Measurements from ENCODE around the gene BICDL2. TPM values are rescaled to one million over a fixed set of nuclear protein-coding genes. Genes with fewer than 3 reads are reported as not detected.

BICDL2 gene
- total and polyA plus RNA-seq, 9 of the 15 experiments (the other 6 are each of a cell fraction or from before 2014, with no cell fraction given): 0.09 to 0.28 (median 0.09) TPM; not detected in 6

GRCh38 chr16:3023669-3024478, 12.9 kb downstream of the BICDL2 start, which contains the start of the genes HCFC1R1 and THOC6 (continued):
- TF ChIP-seq ETS2 (tag; IDR thresholded peaks at IDR 0.05; ENCODE audit: borderline replicate concordance, poor library complexity, severe bottlenecking): no peak
- no peak for TF ChIP-seq TFAM (CRISPR knock-in tag; conservative IDR thresholded peaks at IDR 0.05)
- TF ChIP-seq RBM17 (IDR thresholded peaks at IDR 0.05; ENCODE audit: borderline replicate concordance, low read depth, low read length): no peak
- no peak for TF ChIP-seq MCM3 (IDR thresholded peaks at IDR 0.05)
- TF ChIP-seq CTBP1 (IDR thresholded peaks at IDR 0.05; ENCODE audit: borderline replicate concordance): no peak; the same call in 1 of the 2 replicates
- no peak for TF ChIP-seq RHOXF2B (CRISPR knock-in tag; conservative IDR thresholded peaks at IDR 0.05)
- no peak for TF ChIP-seq CEBPB (tag; IDR thresholded peaks at IDR 0.05)
- peak; percentile 90 for TF ChIP-seq SP1 (CRISPR knock-in tag; IDR thresholded peaks at IDR 0.05)
- peak; percentile 37 for TF ChIP-seq RBM39 (optimal IDR thresholded peaks at IDR 0.05; ENCODE audit: low read depth, low read length)
- TF ChIP-seq CBX5 (IDR thresholded peaks at IDR 0.05; ENCODE audit: borderline replicate concordance, low read depth): no peak
- 0 out of 2 replicates have a peak, but pooled peaks have one; percentile 25 for TF ChIP-seq ELF2 (CRISPR knock-in tag; IDR thresholded peaks at IDR 0.05)
- TF ChIP-seq, protein P1, sequence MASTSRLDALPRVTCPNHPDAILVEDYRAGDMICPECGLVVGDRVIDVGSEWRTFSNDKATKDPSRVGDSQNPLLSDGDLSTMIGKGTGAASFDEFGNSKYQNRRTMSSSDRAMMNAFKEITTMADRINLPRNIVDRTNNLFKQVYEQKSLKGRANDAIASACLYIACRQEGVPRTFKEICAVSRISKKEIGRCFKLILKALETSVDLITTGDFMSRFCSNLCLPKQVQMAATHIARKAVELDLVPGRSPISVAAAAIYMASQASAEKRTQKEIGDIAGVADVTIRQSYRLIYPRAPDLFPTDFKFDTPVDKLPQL (IDR thresholded peaks at IDR 0.05; ENCODE audit: extremely low read depth, insufficient read length): no peak
- TF ChIP-seq PHTF2 (CRISPR knock-in tag; IDR thresholded peaks at IDR 0.05): no peak
- TF ChIP-seq, protein P2, sequence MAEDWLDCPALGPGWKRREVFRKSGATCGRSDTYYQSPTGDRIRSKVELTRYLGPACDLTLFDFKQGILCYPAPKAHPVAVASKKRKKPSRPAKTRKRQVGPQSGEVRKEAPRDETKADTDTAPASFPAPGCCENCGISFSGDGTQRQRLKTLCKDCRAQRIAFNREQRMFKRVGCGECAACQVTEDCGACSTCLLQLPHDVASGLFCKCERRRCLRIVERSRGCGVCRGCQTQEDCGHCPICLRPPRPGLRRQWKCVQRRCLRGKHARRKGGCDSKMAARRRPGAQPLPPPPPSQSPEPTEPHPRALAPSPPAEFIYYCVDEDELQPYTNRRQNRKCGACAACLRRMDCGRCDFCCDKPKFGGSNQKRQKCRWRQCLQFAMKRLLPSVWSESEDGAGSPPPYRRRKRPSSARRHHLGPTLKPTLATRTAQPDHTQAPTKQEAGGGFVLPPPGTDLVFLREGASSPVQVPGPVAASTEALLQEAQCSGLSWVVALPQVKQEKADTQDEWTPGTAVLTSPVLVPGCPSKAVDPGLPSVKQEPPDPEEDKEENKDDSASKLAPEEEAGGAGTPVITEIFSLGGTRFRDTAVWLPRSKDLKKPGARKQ (CRISPR knock-in tag; IDR thresholded peaks at IDR 0.05): no peak
- TF ChIP-seq SMAD4 (CRISPR knock-in tag; conservative IDR thresholded peaks at IDR 0.05): peak; percentile 55; the same call in 1 of the 2 replicates
- TF ChIP-seq ZNF133 (CRISPR knock-in tag; IDR thresholded peaks at IDR 0.05): no peak
- TF ChIP-seq, protein P3, sequence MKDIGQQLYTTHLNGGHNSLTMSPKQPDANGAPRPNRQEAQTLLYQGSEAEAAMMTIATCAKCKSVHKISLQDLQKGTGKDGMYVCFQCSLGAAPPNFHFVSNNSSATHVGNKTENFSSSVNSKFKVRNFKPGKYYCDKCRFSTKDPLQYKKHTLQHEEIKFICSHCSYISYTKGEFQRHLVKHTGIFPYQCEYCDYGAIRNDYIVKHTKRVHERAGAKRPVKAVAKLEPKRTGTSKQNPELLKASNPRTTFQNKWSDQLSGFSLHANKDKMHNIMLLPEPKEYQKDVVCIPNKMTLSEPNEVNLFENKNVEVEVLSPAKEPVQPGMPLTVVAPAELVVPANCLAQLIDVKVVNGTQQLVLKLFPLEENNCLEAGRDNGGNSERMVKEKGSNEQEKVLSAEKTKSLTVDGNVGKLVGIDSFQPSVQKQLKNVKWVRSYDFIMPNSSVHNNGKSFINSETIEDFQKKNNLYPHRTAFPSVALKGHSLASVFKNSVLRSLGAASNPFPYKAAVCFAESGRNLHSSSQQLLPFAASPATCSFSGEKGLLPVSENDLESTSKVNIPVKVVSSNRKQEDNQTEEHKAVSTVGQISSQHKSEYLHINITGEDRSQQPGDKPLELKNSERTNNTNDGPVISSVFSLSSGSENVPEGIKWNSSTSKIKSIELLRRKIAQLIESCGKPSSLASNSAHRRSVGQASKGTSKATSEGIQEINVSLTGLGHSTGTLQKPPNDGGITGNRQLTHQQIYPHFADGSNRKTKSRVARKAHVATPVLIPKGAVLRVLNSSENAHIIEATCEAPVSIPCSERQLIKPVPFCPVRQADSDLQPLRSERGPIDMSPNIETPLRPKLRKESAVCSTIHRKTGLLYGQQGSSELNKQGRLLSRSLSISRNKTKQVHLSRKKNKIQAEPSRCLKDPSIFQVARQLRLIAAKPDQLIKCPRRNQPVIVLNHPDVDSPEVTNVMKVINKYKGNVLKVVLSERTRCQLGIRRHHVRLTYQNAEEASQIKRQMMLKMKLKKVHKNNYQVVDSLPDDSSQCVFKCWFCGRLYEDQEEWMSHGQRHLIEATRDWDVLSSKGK (CRISPR knock-in tag; IDR thresholded peaks at IDR 0.05): no peak
- TF ChIP-seq MAX (CRISPR knock-in tag; IDR thresholded peaks at IDR 0.05): peak; percentile 96
- TF ChIP-seq, protein P4, sequence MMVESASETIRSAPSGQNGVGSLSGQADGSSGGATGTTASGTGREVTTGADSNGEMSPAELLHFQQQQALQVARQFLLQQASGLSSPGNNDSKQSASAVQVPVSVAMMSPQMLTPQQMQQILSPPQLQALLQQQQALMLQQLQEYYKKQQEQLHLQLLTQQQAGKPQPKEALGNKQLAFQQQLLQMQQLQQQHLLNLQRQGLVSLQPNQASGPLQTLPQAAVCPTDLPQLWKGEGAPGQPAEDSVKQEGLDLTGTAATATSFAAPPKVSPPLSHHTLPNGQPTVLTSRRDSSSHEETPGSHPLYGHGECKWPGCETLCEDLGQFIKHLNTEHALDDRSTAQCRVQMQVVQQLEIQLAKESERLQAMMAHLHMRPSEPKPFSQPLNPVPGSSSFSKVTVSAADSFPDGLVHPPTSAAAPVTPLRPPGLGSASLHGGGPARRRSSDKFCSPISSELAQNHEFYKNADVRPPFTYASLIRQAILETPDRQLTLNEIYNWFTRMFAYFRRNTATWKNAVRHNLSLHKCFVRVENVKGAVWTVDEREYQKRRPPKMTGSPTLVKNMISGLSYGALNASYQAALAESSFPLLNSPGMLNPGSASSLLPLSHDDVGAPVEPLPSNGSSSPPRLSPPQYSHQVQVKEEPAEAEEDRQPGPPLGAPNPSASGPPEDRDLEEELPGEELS (CRISPR knock-in tag; IDR thresholded peaks at IDR 0.05; ENCODE audit: borderline replicate concordance): no peak

All from K562 (cell line).